ENCODE measurements around the gene PEX11G. TPM values are rescaled to one million over a fixed set of nuclear protein-coding genes. Genes with fewer than 3 reads are reported as not detected.

Gene PEX11G
- total and polyA plus RNA-seq, 2 experiments from 2014 or later, result 4.0 to 6.2 TPM

GRCh38 chr19:7519361-7520130 lies 30.7 kb upstream of the PEX11G start:
- H3F3A ChIP-seq (ENCODE audit: insufficient read depth), result no peaks in the 10 kb centered on the region; the same call in 1 of the 2 replicates
- H3K9me2 ChIP-seq (ENCODE audit: insufficient read depth), result no peaks in the 10 kb centered on the region
- no peaks in the 10 kb centered on the region for H3K36me3 ChIP-seq (ENCODE audit: low read depth)
- no peak overlapping the region for H3K4me2 ChIP-seq (ENCODE audit: unreplicated experiment)
- H2AFZ ChIP-seq, result no peak overlapping the region
- no peaks in the 10 kb centered on the region for H3K9me3 ChIP-seq (ENCODE audit: low read depth)
- no peaks in the 10 kb centered on the region for H4K20me1 ChIP-seq (ENCODE audit: insufficient read depth)
- H3K27ac ChIP-seq, result no peak overlapping the region
- H3K4me3 ChIP-seq, result no peak overlapping the region
- in situ Hi-C loops (cut with MboI), result no loop called here
- no peak overlapping the region for H3K9ac ChIP-seq
- peaks cover 14% of the 10 kb centered on the region for H3K4me1 ChIP-seq (ENCODE audit: insufficient read depth)
- 97% methylated on average over 41 to 70 of the region's 74 CpGs for WGBS, 2 experiments (ENCODE audit: low coverage in 1 of 2, low lambda C conversion rate in 2 of 2, missing lambda C conversion rate in 2 of 2)
- H3K79me2 ChIP-seq (ENCODE audit: insufficient read depth), result peaks cover 27% of the 10 kb centered on the region
- no peak for DNase-seq
- H3K27me3 ChIP-seq (replicated peaks; ENCODE audit: insufficient read depth), result no peaks in the 10 kb centered on the region
- TF ChIP-seq EZH2 (IDR thresholded peaks at IDR 0.05; ENCODE audit: insufficient read depth, poor library complexity, severe bottlenecking), result no peak
- no peak for TF ChIP-seq EZH2phosphoT487 (IDR thresholded peaks at IDR 0.05; ENCODE audit: insufficient read depth, low read depth)

- H3K36me3 ChIP-seq (ENCODE audit: low read depth), result no peaks in the 10 kb centered on the region
- no peaks in the 10 kb centered on the region; the same call in 1 of the 2 replicates for H3F3A ChIP-seq (ENCODE audit: insufficient read depth)
- TF ChIP-seq EZH2phosphoT487 (IDR thresholded peaks at IDR 0.05; ENCODE audit: insufficient read depth, low read depth) (no peak), EZH2 (IDR thresholded peaks at IDR 0.05; ENCODE audit: insufficient read depth, poor library complexity, severe bottlenecking) (no peak)
- no peaks in the 10 kb centered on the region for H3K27me3 ChIP-seq (replicated peaks; ENCODE audit: insufficient read depth)
- H3K79me2 ChIP-seq (ENCODE audit: insufficient read depth), result peaks cover 8% of the 10 kb centered on the region; the same call in 1 of the 2 replicates
- H3K4me2 ChIP-seq (ENCODE audit: unreplicated experiment), result peak overlapping the region; percentile 80
- H2AFZ ChIP-seq, result peak overlapping the region; percentile 64; the same call in 1 of the 2 replicates
- DNase-seq, result peak; percentile 27
- in situ Hi-C loops (cut with MboI), result no loop called here
- peak overlapping the region; percentile 80 for H3K4me3 ChIP-seq
- no peaks in the 10 kb centered on the region for H3K9me3 ChIP-seq (ENCODE audit: low read depth)
- peak overlapping the region; percentile 95 for H3K9ac ChIP-seq
- no peaks in the 10 kb centered on the region for H3K9me2 ChIP-seq (ENCODE audit: insufficient read depth)
- peaks cover 6% of the 10 kb centered on the region for H3K4me1 ChIP-seq (ENCODE audit: insufficient read depth)
- H3K27ac ChIP-seq, result no peak overlapping the region
- WGBS, 2 experiments (ENCODE audit: low coverage in 1 of 2, low lambda C conversion rate in 2 of 2, missing lambda C conversion rate in 2 of 2), result 6 to 16% methylated on average over 4 of the region's 4 CpGs
- no peaks in the 10 kb centered on the region for H4K20me1 ChIP-seq (ENCODE audit: insufficient read depth)
These were observed 28.0 kb upstream of the PEX11G start for GRCh38 chr19:7516878-7517277.

GRCh38 chr19:7516333-7516732 lies 27.5 kb upstream of the PEX11G start:
- in situ Hi-C loops (cut with MboI), result no loop called here
- no peak overlapping the region for H3K27ac ChIP-seq

GRCh38 chr19:7515645-7516151 lies 26.9 kb upstream of the PEX11G start, which contains the start of gene ZNF358:
Gene ZNF358 (plus strand): TSS chr19:7516103. CDS start chr19:7519243, 3,140 bp downstream.
- H3K9ac ChIP-seq, result peak within 1 kb of the TSS; percentile 95
- WGBS, 2 experiments (ENCODE audit: low coverage in 1 of 2, low lambda C conversion rate in 2 of 2, missing lambda C conversion rate in 2 of 2), result 2% methylated on average over 17 to 23 of the region's 33 CpGs

More at GRCh38 chr19:7516333-7516732, 27.5 kb upstream of the PEX11G start:
- no peaks in the 10 kb centered on the region for H4K20me1 ChIP-seq (ENCODE audit: insufficient read depth)
- 0 to 3% methylated on average over 4 to 19 of the region's 28 CpGs for WGBS, 2 experiments (ENCODE audit: low coverage in 1 of 2, low lambda C conversion rate in 2 of 2, missing lambda C conversion rate in 2 of 2)
- peak overlapping the region; percentile 64; the same call in 1 of the 2 replicates for H2AFZ ChIP-seq
- peak; percentile 34 for DNase-seq
- H3K9me2 ChIP-seq (ENCODE audit: insufficient read depth), result no peaks in the 10 kb centered on the region
- TF ChIP-seq EZH2 (IDR thresholded peaks at IDR 0.05; ENCODE audit: insufficient read depth, poor library complexity, severe bottlenecking), result no peak
- no peak for TF ChIP-seq EZH2phosphoT487 (IDR thresholded peaks at IDR 0.05; ENCODE audit: insufficient read depth, low read depth)
- no peaks in the 10 kb centered on the region; the same call in 1 of the 2 replicates for H3F3A ChIP-seq (ENCODE audit: insufficient read depth)
- no peaks in the 10 kb centered on the region for H3K9me3 ChIP-seq (ENCODE audit: low read depth)
- peak overlapping the region; percentile 80 for H3K4me2 ChIP-seq (ENCODE audit: unreplicated experiment)
- no peaks in the 10 kb centered on the region for H3K27me3 ChIP-seq (replicated peaks; ENCODE audit: insufficient read depth)
- peak overlapping the region; percentile 80 for H3K4me3 ChIP-seq
- peaks cover 8% of the 10 kb centered on the region; the same call in 1 of the 2 replicates for H3K79me2 ChIP-seq (ENCODE audit: insufficient read depth)
- no peaks in the 10 kb centered on the region for H3K36me3 ChIP-seq (ENCODE audit: low read depth)
- peaks cover 6% of the 10 kb centered on the region for H3K4me1 ChIP-seq (ENCODE audit: insufficient read depth)
- H3K9ac ChIP-seq, result peak overlapping the region; percentile 95

More at GRCh38 chr19:7515645-7516151, 26.9 kb upstream of the PEX11G start, which contains the start of gene ZNF358:
- Histone ChIP-seq H3F3A (ENCODE audit: insufficient read depth) (no peaks in the 10 kb centered on the region), H4K20me1 (ENCODE audit: insufficient read depth) (no peaks in the 10 kb centered on the region), H3K9me2 (ENCODE audit: insufficient read depth) (no peaks in the 10 kb centered on the region), H3K4me3 (peak within 1 kb of the TSS; percentile 80), H3K4me1 (ENCODE audit: insufficient read depth) (peaks cover 6% of the 10 kb centered on the region), H3K27ac (no peak within 1 kb of the TSS; the same call in 1 of the 2 replicates), H3K27me3 (replicated peaks; ENCODE audit: insufficient read depth) (no peaks in the 10 kb centered on the region), H3K9me3 (ENCODE audit: low read depth) (no peaks in the 10 kb centered on the region), H3K4me2 (ENCODE audit: unreplicated experiment) (peak within 1 kb of the TSS; percentile 99), H2AFZ (peak within 1 kb of the TSS; percentile 100), H3K36me3 (ENCODE audit: low read depth) (no peaks in the 10 kb centered on the region), H3K79me2 (ENCODE audit: insufficient read depth) (peaks cover 8% of the 10 kb centered on the region; the same call in 1 of the 2 replicates)
- TF ChIP-seq EZH2 (IDR thresholded peaks at IDR 0.05; ENCODE audit: insufficient read depth, poor library complexity, severe bottlenecking) (no peak), EZH2phosphoT487 (IDR thresholded peaks at IDR 0.05; ENCODE audit: insufficient read depth, low read depth) (no peak)
- in situ Hi-C loops (cut with MboI), result no loop called here
- peak; percentile 85 for DNase-seq
